HG03571 (cell line): Measurements from ENCODE around the gene ABCC8.

Experiments
- ATAC-seq: cut with Tn5 transposase; IDR thresholded peaks from one replicate; pipeline ENCODE4 v1.9.1; 2021; ENCODE audit not compliant: unreplicated experiment

ABCC8 gene

GRCh38 chr11:17506314-17506713 is 29.7 kb upstream of the ABCC8 start:
- ATAC-seq = no peak

GRCh38 chr11:17505146-17505545 is 28.5 kb upstream of the ABCC8 start:
- ATAC-seq = no peak

GRCh38 chr11:17504330-17505107 is 27.9 kb upstream of the ABCC8 start:
- no peak for ATAC-seq

- no peak for ATAC-seq
Measured at GRCh38 chr11:17502630-17503029, 26.0 kb upstream of the ABCC8 start.

GRCh38 chr11:17500673-17501072 is 24.0 kb upstream of the ABCC8 start:
- no peak for ATAC-seq

- ATAC-seq = no peak
Measured at GRCh38 chr11:17498475-17498874, 21.8 kb upstream of the ABCC8 start.

GRCh38 chr11:17498058-17498457 is 21.4 kb upstream of the ABCC8 start:
- ATAC-seq = no peak

GRCh38 chr11:17496406-17496805 is 19.8 kb upstream of the ABCC8 start:
- no peak for ATAC-seq

- ATAC-seq = no peak
Measured at GRCh38 chr11:17494019-17494418, 17.4 kb upstream of the ABCC8 start.

- ATAC-seq = no peak
Measured at GRCh38 chr11:17490938-17491337, 14.3 kb upstream of the ABCC8 start.

GRCh38 chr11:17490232-17490631 is 13.6 kb upstream of the ABCC8 start:
- ATAC-seq = no peak

GRCh38 chr11:17489751-17490150 is 13.1 kb upstream of the ABCC8 start:
- ATAC-seq = no peak

- no peak for ATAC-seq
Measured at GRCh38 chr11:17488563-17488962, 11.9 kb upstream of the ABCC8 start.

- ATAC-seq = no peak
Measured at GRCh38 chr11:17486646-17487045, 10.0 kb upstream of the ABCC8 start.

GRCh38 chr11:17483505-17483904 is 6.9 kb upstream of the ABCC8 start:
- no peak for ATAC-seq

GRCh38 chr11:17481905-17482304 is 5.3 kb upstream of the ABCC8 start:
- no peak for ATAC-seq

GRCh38 chr11:17479284-17480214 is 2.9 kb upstream of the ABCC8 start:
- no peak for ATAC-seq

- ATAC-seq = no peak
Measured at GRCh38 chr11:17478070-17478469, 1.4 kb upstream of the ABCC8 start.

- no peak for ATAC-seq
Measured at GRCh38 chr11:17477361-17477760, 716 bp upstream of the ABCC8 start.

GRCh38 chr11:17477084-17477333 is 364 bp upstream of the ABCC8 start:
- ATAC-seq = no peak

GRCh38 chr11:17475666-17476316 is 854 bp downstream of the ABCC8 start:
- ATAC-seq = no peak
